Tibial artery (tissue), 4 donors: ENCODE results near the gene AFF4.

Source experiments
- DNase-seq, 2 donors: peaks; one replicate each; pipeline ENCODE4 v3.0.0-alpha.2; 2019
- H3K27ac ChIP-seq, 2 donors: fragments of 200-600 bp; sonication (generic) in 1 of 2; 1 replicate in 1 of 2; 2 replicates in 1 of 2; pipeline ENCODE4 v1.5.1; 2018 to 2019; ENCODE audit warnings: mild to moderate bottlenecking in 1 of 2
- H3K27me3 ChIP-seq, 2 donors: fragments of 200-600 bp; sonication (generic) in 1 of 2; one replicate each; pipeline versions ENCODE4 v1.5.1 to v1.6.0; 2016 to 2019
- H3K36me3 ChIP-seq, 3 donors: fragments of 200-600 bp; sonication (generic) in 2 of 3; one replicate each; pipeline ENCODE4 v1.5.1; 2016 to 2019; ENCODE audit warnings: mild to moderate bottlenecking in 2 of 3
- H3K4me1 ChIP-seq, 4 donors: fragments of 200-600 bp; sonication (generic) in 2 of 4; 1 replicate in 3 of 4; 2 replicates in 1 of 4; pipeline ENCODE4 v1.5.1; 2016 to 2019
- H3K4me3 ChIP-seq, 2 donors: fragments of 200-600 bp; sonication (generic) in 1 of 2; 1 replicate in 1 of 2; 2 replicates in 1 of 2; pipeline ENCODE4 v1.5.1; 2018 to 2019; ENCODE audit warnings: mild to moderate bottlenecking in 2 of 2
- H3K9me3 ChIP-seq, 3 donors: fragments of 200-600 bp; sonication (generic) in 1 of 3; one replicate each; pipeline ENCODE4 v1.5.1; 2016 to 2019
- CTCF ChIP-seq, 2 experiments: fragments of 200-600 bp in 1 of 2; fragments of 450-650 bp in 1 of 2; IDR thresholded peaks; one replicate each; pipeline ENCODE4 v1.5.1; 2017 to 2019; ENCODE audit warnings: antibody characterized with exemption in 2 of 2, mild to moderate bottlenecking in 1 of 2, moderate library complexity in 1 of 2
- intact Hi-C: fragments of 100-400 bp; cut with DNase I; formaldehyde crosslinking; loops from one replicate; pipeline ENCODE4 v1.15.0; 2023; ENCODE audit warnings: low total_unique reads

The AFF4 gene

GRCh38 chr5:132841305-132841704 lies 122.1 kb downstream of the AFF4 start:
- no peak for TF ChIP-seq CTCF (IDR thresholded peaks at IDR 0.05)
- intact Hi-C loops: no loop called here
- H3K4me3 ChIP-seq: no peak overlapping the region
- DNase-seq: no peak
- no peaks in the 10 kb centered on the region for H3K27me3 ChIP-seq
- no peaks in the 10 kb centered on the region for H3K36me3 ChIP-seq
- no peaks in the 10 kb centered on the region for H3K4me1 ChIP-seq
- no peak overlapping the region for H3K27ac ChIP-seq
- no peaks in the 10 kb centered on the region for H3K9me3 ChIP-seq

- DNase-seq: no peak
- no peaks in the 10 kb centered on the region for H3K4me1 ChIP-seq
- H3K27ac ChIP-seq: no peak overlapping the region
- no peak overlapping the region for H3K4me3 ChIP-seq
- no peaks in the 10 kb centered on the region for H3K36me3 ChIP-seq
- H3K27me3 ChIP-seq: no peaks in the 10 kb centered on the region
- no peaks in the 10 kb centered on the region for H3K9me3 ChIP-seq
- no peak for TF ChIP-seq CTCF (IDR thresholded peaks at IDR 0.05)
- intact Hi-C loops: no loop called here
These were observed 122.5 kb downstream of the AFF4 start for GRCh38 chr5:132840896-132841295.

GRCh38 chr5:132840313-132840712 lies 123.1 kb downstream of the AFF4 start:
- DNase-seq: no peak
- intact Hi-C loops: no loop called here
- H3K27me3 ChIP-seq: no peaks in the 10 kb centered on the region
- no peaks in the 10 kb centered on the region for H3K9me3 ChIP-seq
- no peak overlapping the region for H3K27ac ChIP-seq
- H3K4me1 ChIP-seq: no peaks in the 10 kb centered on the region
- H3K36me3 ChIP-seq: no peaks in the 10 kb centered on the region
- no peak overlapping the region for H3K4me3 ChIP-seq
- no peak for TF ChIP-seq CTCF (IDR thresholded peaks at IDR 0.05)

- intact Hi-C loops: no loop called here
- H3K4me1 ChIP-seq: no peaks in the 10 kb centered on the region
- H3K9me3 ChIP-seq: no peaks in the 10 kb centered on the region
- H3K27ac ChIP-seq: no peak overlapping the region
- H3K4me3 ChIP-seq: no peak overlapping the region
- no peaks in the 10 kb centered on the region for H3K36me3 ChIP-seq
- DNase-seq: no peak
- no peaks in the 10 kb centered on the region for H3K27me3 ChIP-seq
- TF ChIP-seq CTCF (IDR thresholded peaks at IDR 0.05): no peak
These were observed 123.8 kb downstream of the AFF4 start for GRCh38 chr5:132839426-132840301.

- no peak for TF ChIP-seq CTCF (IDR thresholded peaks at IDR 0.05)
- H3K27ac ChIP-seq: no peak overlapping the region
- no peak overlapping the region for H3K4me3 ChIP-seq
- intact Hi-C loops: no loop called here
- H3K27me3 ChIP-seq: no peaks in the 10 kb centered on the region
- no peak for DNase-seq
- H3K36me3 ChIP-seq: no peaks in the 10 kb centered on the region
- no peaks in the 10 kb centered on the region for H3K4me1 ChIP-seq
- H3K9me3 ChIP-seq: no peaks in the 10 kb centered on the region
These were observed 124.7 kb downstream of the AFF4 start for GRCh38 chr5:132838516-132839282.
